GM23248 (cell line): ENCODE results near the gene NME5. TPM values are rescaled to one million over a fixed set of nuclear protein-coding genes. Genes with fewer than 3 reads are reported as not detected.
A peak's percentile ranks its signal among the peaks of the same experiment; 100 is the strongest.

Experiments
- DNase-seq: peaks from one replicate; pipeline ENCODE4 v3.0.0-alpha.2; 2015
- H2AFZ ChIP-seq: fragments of 200-600 bp; sonication (generic); 2 replicates; pipeline ENCODE4 v1.6.1; 2016; ENCODE audit warnings: antibody characterized with exemption
- H3F3A ChIP-seq: fragments of 200-600 bp; sonication (generic); 2 replicates; pipeline ENCODE4 v1.6.1; 2016; ENCODE audit warnings: mild to moderate bottlenecking, antibody characterized with exemption, mixed run types; ENCODE audit not compliant: insufficient read depth
- H3K27ac ChIP-seq: fragments of 200-600 bp; sonication (generic); 2 replicates; pipeline ENCODE4 v1.5.1; 2016; ENCODE audit warnings: mild to moderate bottlenecking
- H3K27me3 ChIP-seq: fragments of 200-600 bp; sonication (generic); replicated peaks from 2 replicates; pipeline ENCODE4 v1.6.1; 2016; ENCODE audit warnings: mild to moderate bottlenecking; ENCODE audit not compliant: insufficient read depth
- H3K36me3 ChIP-seq: fragments of 200-600 bp; sonication (generic); 2 replicates; pipeline ENCODE4 v1.6.1; 2016; ENCODE audit warnings: low read depth, mild to moderate bottlenecking
- H3K4me1 ChIP-seq: fragments of 200-600 bp; sonication (generic); 2 replicates; pipeline ENCODE4 v1.6.1; 2016; ENCODE audit warnings: mild to moderate bottlenecking; ENCODE audit not compliant: insufficient read depth
- H3K4me2 ChIP-seq: fragments of 200-600 bp; sonication (generic); one replicate; pipeline ENCODE4 v1.6.1; 2016; ENCODE audit warnings: mild to moderate bottlenecking; ENCODE audit not compliant: unreplicated experiment
- H3K4me3 ChIP-seq: fragments of 200-600 bp; sonication (generic); 2 replicates; pipeline ENCODE4 v1.5.1; 2016; ENCODE audit warnings: mild to moderate bottlenecking
- H3K79me2 ChIP-seq: fragments of 200-600 bp; sonication (generic); 2 replicates; pipeline ENCODE4 v1.6.1; 2016; ENCODE audit warnings: mild to moderate bottlenecking; ENCODE audit not compliant: insufficient read depth
- H3K9ac ChIP-seq: fragments of 200-600 bp; sonication (generic); 2 replicates; pipeline ENCODE4 v1.6.1; 2016; ENCODE audit warnings: mild to moderate bottlenecking
- H3K9me2 ChIP-seq: fragments of 200-600 bp; sonication (generic); 2 replicates; pipeline ENCODE4 v1.6.1; 2016; ENCODE audit warnings: mixed run types, mild to moderate bottlenecking, moderate library complexity; ENCODE audit not compliant: insufficient read depth
- H3K9me3 ChIP-seq: fragments of 200-600 bp; sonication (generic); one replicate; pipeline ENCODE4 v1.6.1; 2017; ENCODE audit warnings: low read depth
- H4K20me1 ChIP-seq: fragments of 200-600 bp; sonication (generic); 2 replicates; pipeline ENCODE4 v1.6.0; 2016; ENCODE audit not compliant: insufficient read depth
- EZH2 ChIP-seq: fragments of 200-600 bp; sonication (generic); IDR thresholded peaks from 2 replicates; pipeline ENCODE4 v1.6.1; 2018; ENCODE audit warnings: antibody characterized with exemption, mild to moderate bottlenecking; ENCODE audit not compliant: insufficient read depth, poor library complexity, severe bottlenecking
- EZH2phosphoT487 ChIP-seq: fragments of 200-600 bp; sonication (generic); IDR thresholded peaks from 2 replicates; pipeline ENCODE4 v1.6.1; 2018; ENCODE audit warnings: antibody characterized with exemption, moderate library complexity, mild to moderate bottlenecking, low read depth; ENCODE audit not compliant: insufficient read depth
- WGBS, 2 experiments: methylation state at CpG; one replicate each; pipeline ENCODE4 v1.1.6; 2015 to 2017; ENCODE audit warnings: low lambda C conversion rate in 2 of 2, low coverage in 1 of 2; ENCODE audit errors: missing lambda C conversion rate in 2 of 2; 5-methylcytosine and 5-hydroxymethylcytosine counted together
- in situ Hi-C: fragments of 300-500 bp; cut with MboI; formaldehyde crosslinking; loops from 2 replicates; pipeline ENCODE4 v1.15.0; 2020
- polyA plus RNA-seq: library from polyadenylated mRNA; unstranded; fragments of >200 nt; fragmentation: Nextera tagmentation; extraction: Ambion mirVana; gene quantifications from 2 replicates; pipeline ENCODE4 v1.2.1, GENCODE V29; 2016
- total RNA-seq: library from RNA; depleted of rRNA; stranded (reverse); fragments of >200 nt; shearing (Covaris generic); gene quantifications from 2 replicates; pipeline ENCODE4 v1.2.3, GENCODE V29; 2014

Gene NME5
- total and polyA plus RNA-seq, 2 experiments from 2014 or later: not detected

DNA sequence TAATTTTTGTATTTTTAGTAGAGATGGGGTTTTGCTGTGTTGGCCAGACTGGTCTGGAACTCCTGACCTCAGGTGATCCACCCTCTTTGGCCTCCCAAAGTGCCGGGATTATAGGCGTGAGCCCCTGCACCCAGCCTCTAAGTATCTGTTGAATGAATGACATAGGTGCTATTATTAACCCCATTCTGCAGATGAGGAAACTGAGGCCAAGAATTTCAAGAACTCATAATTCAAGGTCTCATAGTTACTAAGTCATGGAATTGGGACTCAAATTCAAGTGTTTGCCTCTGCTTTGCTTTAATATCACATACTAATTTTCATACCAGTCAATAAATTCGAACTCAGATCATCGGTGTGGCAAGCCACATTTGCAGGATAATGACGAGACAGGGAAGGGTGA, 41.6 kb upstream of the NME5 start:
- Histone ChIP-seq H3K4me3 (peak overlapping the region; percentile 98; the same call in 1 of the 2 replicates), H3K27ac (no peak overlapping the region), H3K79me2 (peaks cover 53% of the 10 kb centered on the region), H3K9ac (no peak overlapping the region; the same call in 1 of the 2 replicates), H2AFZ (no peak overlapping the region), H4K20me1 (no peaks in the 10 kb centered on the region), H3K27me3 (no peaks in the 10 kb centered on the region), H3K4me2 (peak overlapping the region; percentile 95), H3K9me3 (no peaks in the 10 kb centered on the region), H3K4me1 (peaks cover 18% of the 10 kb centered on the region), H3F3A (0 out of 2 replicates have a peak, but pooled peaks cover 2% of the 10 kb centered on the region), H3K36me3 (peaks cover 10% of the 10 kb centered on the region), H3K9me2 (no peaks in the 10 kb centered on the region)
- in situ Hi-C loops: no loop called here
- TF ChIP-seq EZH2 (no peak), EZH2phosphoT487 (no peak)
- 82% methylated on average over 5 of the region's 5 CpGs for WGBS, 2 experiments
- no peak for DNase-seq

DNA sequence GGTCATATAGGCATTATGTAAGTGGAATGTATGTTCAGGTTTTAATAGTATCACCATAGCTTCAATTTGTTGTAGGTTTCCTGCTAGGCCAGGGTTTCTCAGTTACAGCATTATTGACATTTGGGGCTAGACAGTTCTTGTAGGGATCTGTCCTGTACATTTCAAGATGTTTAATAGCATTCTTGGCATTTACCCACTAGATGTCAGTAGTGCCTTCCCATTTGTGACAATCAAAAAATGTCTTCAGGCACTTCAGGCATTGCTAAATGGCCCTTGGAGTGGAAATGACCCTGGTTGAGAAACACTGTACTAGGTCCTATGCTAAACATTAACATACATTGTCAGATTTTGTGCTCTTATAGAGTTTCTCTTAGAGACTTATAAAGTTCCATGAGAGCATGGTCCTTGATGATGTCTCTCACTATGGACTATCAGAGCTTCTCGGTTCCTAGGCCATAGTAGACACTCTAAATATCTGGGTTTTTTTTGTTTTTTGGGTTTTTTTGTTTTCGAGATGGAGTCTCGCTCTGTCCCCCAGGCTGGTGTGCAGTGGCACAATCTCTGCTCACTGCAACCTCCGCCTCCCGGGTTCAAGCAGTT, 41.1 kb upstream of the NME5 start:
- Histone ChIP-seq H4K20me1 (no peaks in the 10 kb centered on the region), H3K27ac (no peak overlapping the region), H3K79me2 (peaks cover 58% of the 10 kb centered on the region), H3K9me3 (no peaks in the 10 kb centered on the region), H3K9ac (peak overlapping the region; percentile 94), H2AFZ (peak overlapping the region; percentile 96; the same call in 1 of the 2 replicates), H3K4me2 (peak overlapping the region; percentile 95), H3K36me3 (peaks cover 12% of the 10 kb centered on the region), H3K4me3 (peak overlapping the region; percentile 98), H3F3A (no peaks in the 10 kb centered on the region), H3K9me2 (no peaks in the 10 kb centered on the region), H3K4me1 (peaks cover 18% of the 10 kb centered on the region), H3K27me3 (no peaks in the 10 kb centered on the region)
- DNase-seq: peak; percentile 71
- WGBS, 2 experiments: 77 to 80% methylated on average over 5 of the region's 5 CpGs
- TF ChIP-seq EZH2: no peak
- TF ChIP-seq EZH2phosphoT487: no peak
- in situ Hi-C loops: no loop called here

DNA sequence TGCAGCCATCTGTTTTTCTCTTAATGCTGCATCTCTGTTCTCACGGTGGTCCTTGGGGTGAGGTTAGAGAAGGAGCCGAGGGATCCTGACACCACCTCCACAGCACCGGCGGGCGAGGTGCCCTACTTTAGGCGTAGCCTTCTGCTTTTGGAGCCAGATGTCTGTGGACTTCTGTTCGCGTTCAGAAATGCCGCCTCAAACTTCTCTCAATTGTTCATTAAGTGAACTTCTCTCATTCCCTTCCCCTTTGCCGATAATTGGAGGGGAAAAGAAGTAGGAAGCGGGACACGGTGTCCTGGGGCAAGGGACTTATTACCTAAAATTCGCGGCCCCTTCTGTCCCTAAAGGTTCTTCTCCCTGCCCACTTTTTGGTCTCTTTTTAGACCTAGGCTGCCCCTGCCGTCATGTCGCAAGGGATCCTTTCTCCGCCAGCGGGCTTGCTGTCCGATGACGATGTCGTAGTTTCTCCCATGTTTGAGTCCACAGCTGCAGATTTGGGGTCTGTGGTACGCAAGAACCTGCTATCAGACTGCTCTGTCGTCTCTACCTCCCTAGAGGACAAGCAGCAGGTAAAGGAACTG, 40.1 kb upstream of the NME5 start:
- TF ChIP-seq EZH2 (no peak), EZH2phosphoT487 (no peak)
- Histone ChIP-seq H3K27ac (no peak overlapping the region; the same call in 1 of the 2 replicates), H3K36me3 (peaks cover 19% of the 10 kb centered on the region), H3K27me3 (no peaks in the 10 kb centered on the region), H3K9me2 (no peaks in the 10 kb centered on the region), H3K9me3 (no peaks in the 10 kb centered on the region), H3K4me2 (peak overlapping the region; percentile 95), H4K20me1 (no peaks in the 10 kb centered on the region), H3F3A (no peaks in the 10 kb centered on the region), H3K9ac (peak overlapping the region; percentile 94), H3K4me1 (peaks cover 18% of the 10 kb centered on the region), H3K4me3 (peak overlapping the region; percentile 98), H3K79me2 (peaks cover 67% of the 10 kb centered on the region), H2AFZ (peak overlapping the region; percentile 96)
- in situ Hi-C loops: no loop called here
- DNase-seq: peak; percentile 55
- 0 to 2% methylated on average over 23 of the region's 23 CpGs for WGBS, 2 experiments

DNA sequence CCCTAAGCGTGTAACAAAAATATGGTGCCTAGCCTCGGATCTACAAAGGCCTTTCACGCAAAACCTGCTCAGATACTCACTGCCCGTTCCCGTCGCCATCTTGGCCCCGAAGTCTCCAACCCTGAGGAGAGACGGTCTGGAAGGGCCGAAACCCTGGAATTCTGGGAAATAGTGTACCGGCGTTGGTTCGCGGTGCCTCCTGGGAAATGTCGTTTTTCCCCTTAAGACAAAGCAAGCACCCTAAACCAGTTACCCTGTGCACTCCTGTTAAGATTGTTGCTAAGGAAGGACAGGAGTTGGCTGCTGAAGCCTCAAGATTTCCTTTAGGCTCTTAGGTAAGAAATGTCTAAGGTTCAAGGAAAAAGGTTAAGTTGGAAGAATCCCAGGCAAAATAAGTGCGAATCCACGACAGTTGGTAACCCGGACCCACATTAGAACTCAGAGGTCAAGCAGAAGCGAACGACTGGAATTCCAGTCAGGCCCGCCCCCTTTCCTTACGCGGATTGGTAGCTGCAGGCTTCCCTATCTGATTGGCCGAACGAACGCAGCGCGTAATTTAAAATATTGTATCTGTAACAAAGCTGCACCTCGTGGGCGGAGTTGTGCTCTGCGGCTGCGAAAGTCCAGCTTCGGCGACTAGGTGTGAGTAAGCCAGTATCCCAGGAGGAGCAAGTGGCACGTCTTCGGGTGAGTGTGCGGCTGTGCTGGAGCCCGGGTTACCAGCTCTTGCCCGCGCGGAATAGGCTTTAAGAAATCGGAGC, 39.5 kb upstream of the NME5 start, which contains the start of the genes BRD8 and KIF20A:
BRD8 (minus strand) TSS at position 115 of the 761 bp plus-strand sequence; CDS start at position 99, 16 bp downstream.
KIF20A (plus strand) TSS at position 597 of the 761 bp plus-strand sequence. CDS start 569 bp downstream, outside the sequence.
- peaks cover 26% of the 10 kb centered on the region for H3K36me3 ChIP-seq
- TF ChIP-seq EZH2phosphoT487 (no peak), EZH2 (no peak)
- in situ Hi-C loops: no loop called here

More for the DNA sequence above, 39.5 kb upstream of the NME5 start, which contains the start of the genes BRD8 and KIF20A:
- H3K9me3 ChIP-seq: no peaks in the 10 kb centered on the region
- H3K4me3 ChIP-seq: peak within 1 kb of the TSS; percentile 98
- peak; percentile 99 for DNase-seq
- 1% methylated on average over 41 of the region's 41 CpGs for WGBS, 2 experiments
- H3F3A ChIP-seq: no peaks in the 10 kb centered on the region
- H3K4me2 ChIP-seq: peak within 1 kb of the TSS; percentile 95
- H3K9ac ChIP-seq: peak within 1 kb of the TSS; percentile 94
- no peaks in the 10 kb centered on the region for H3K9me2 ChIP-seq
- H4K20me1 ChIP-seq: no peaks in the 10 kb centered on the region
- H2AFZ ChIP-seq: peak within 1 kb of the TSS; percentile 96
- peaks cover 18% of the 10 kb centered on the region for H3K4me1 ChIP-seq
- peak within 1 kb of the TSS; percentile 71 for H3K27ac ChIP-seq
- H3K79me2 ChIP-seq: peaks cover 74% of the 10 kb centered on the region
- no peaks in the 10 kb centered on the region for H3K27me3 ChIP-seq
